Prostate gland (tissue), 2 donors: ENCODE data around the gene CHFR.

ENCODE experiments used
- CTCF ChIP-seq, 4 experiments: fragments of 200-600 bp in 2 of 4; fragments of 450-650 bp in 2 of 4; sonication (generic) in 2 of 4; IDR thresholded peaks; 1 replicate in 3 of 4; 2 replicates in 1 of 4; pipeline ENCODE4 v1.5.1; 2016 to 2019; ENCODE audit warnings: antibody characterized with exemption in 4 of 4, mild to moderate bottlenecking in 2 of 4, moderate library complexity in 2 of 4
- POLR2A ChIP-seq: fragments of 450-650 bp; IDR thresholded peaks from one replicate; pipeline ENCODE4 v1.6.1; 2016; ENCODE audit warnings: antibody characterized with exemption, mild to moderate bottlenecking

GRCh38 chr12:132936163-132936562 lies 48.8 kb upstream of the CHFR start:
- TF ChIP-seq CTCF (IDR thresholded peaks at IDR 0.05) (no peak), POLR2A (no peak)
